Measurements from ENCODE around the gene MAEL. TPM values are rescaled to one million over a fixed set of nuclear protein-coding genes. Genes with fewer than 3 reads are reported as not detected.

The MAEL gene
- total RNA-seq, 4 donors from 2014 or later: not detected

DNA sequence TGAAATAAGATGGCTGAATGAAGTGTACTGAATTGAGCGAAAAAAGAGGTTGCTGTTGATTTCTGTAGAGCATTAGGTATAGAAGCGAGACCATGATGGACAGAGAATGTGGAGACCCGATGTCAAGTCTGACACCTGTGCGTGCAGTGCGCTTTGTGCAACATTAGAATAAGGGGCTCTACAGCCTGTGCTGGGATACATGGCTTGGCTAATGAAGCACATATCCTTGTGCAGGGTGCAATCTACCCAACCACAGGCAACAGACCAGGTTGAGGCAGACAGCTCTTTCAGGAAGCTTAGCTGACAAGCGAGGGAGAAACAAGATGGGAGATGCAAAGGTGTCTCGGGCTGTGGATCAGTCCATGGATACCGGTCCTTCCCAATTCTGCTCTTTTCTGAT, 82.2 kb downstream of the MAEL start:
- intact Hi-C loops (cut with DNase I; ENCODE audit: low total_unique reads): no loop called here
- Histone ChIP-seq H3K36me3 (no peaks in the 10 kb centered on the region), H3K27ac (no peak overlapping the region), H3K4me1 (peaks cover 0 to 5% of the 10 kb centered on the region in 2 donors), H3K27me3 (no peaks in the 10 kb centered on the region), H3K9me3 (no peaks in the 10 kb centered on the region), H3K4me3 (no peak overlapping the region)
- TF ChIP-seq, protein P1, sequence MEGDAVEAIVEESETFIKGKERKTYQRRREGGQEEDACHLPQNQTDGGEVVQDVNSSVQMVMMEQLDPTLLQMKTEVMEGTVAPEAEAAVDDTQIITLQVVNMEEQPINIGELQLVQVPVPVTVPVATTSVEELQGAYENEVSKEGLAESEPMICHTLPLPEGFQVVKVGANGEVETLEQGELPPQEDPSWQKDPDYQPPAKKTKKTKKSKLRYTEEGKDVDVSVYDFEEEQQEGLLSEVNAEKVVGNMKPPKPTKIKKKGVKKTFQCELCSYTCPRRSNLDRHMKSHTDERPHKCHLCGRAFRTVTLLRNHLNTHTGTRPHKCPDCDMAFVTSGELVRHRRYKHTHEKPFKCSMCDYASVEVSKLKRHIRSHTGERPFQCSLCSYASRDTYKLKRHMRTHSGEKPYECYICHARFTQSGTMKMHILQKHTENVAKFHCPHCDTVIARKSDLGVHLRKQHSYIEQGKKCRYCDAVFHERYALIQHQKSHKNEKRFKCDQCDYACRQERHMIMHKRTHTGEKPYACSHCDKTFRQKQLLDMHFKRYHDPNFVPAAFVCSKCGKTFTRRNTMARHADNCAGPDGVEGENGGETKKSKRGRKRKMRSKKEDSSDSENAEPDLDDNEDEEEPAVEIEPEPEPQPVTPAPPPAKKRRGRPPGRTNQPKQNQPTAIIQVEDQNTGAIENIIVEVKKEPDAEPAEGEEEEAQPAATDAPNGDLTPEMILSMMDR (IDR thresholded peaks at IDR 0.05 in 4 of 5, conservative IDR thresholded peaks at IDR 0.05 in 1 of 5): no peak
- TF ChIP-seq POLR2A (IDR thresholded peaks at IDR 0.05): no peak
- DNase-seq (no peak), ATAC-seq (no peak)
- in situ Hi-C loops (cut with MboI; ENCODE audit: low sequenced_read_pairs in 4 of 4): loop anchor here in 2 of 4 donors (25.0 kb wide), 2 partner anchors 466 to 616 kb away; no protein-coding TSS in a partner anchor

Other genes starting within 250 kb of the MAEL start
- 1 to 10 TPM; 6.6 to 9.6 (median 9.0) TPM for gene POGK, start 149.8 kb upstream of the MAEL start, total RNA-seq
- gene TADA1, start 113.0 kb upstream of the MAEL start, total RNA-seq: 10 to 100 TPM in 2 of 4 donors, 1 to 10 TPM in 2; 8.7 to 11.8 (median 10.0) TPM
- under 1 TPM; 0.10 to 0.47 (median 0.25) TPM for gene ILDR2, start 13.7 kb upstream of the MAEL start, total RNA-seq
- gene GPA33, start 101.1 kb downstream of the MAEL start, total RNA-seq: 1 to 10 TPM in 1 of 4 donors, not detected in 3; 1.9 TPM
- gene STYXL2, start 104.8 kb downstream of the MAEL start, total RNA-seq: 100 to 1,000 TPM in 1 of 4 donors, 10 to 100 TPM in 3; 63.7 to 159 (median 89.1) TPM
- gene POU2F1, start 231.6 kb downstream of the MAEL start, total RNA-seq: 1 to 10 TPM; 3.8 to 7.3 (median 4.8) TPM

Measured in gastrocnemius medialis (tissue), 4 donors.